ENCODE measurements around the gene PLEKHA7. TPM values are rescaled to one million over a fixed set of nuclear protein-coding genes. Genes with fewer than 3 reads are reported as not detected.

The PLEKHA7 gene
- total RNA-seq, 1 experiment from 2014 or later = 57.6 TPM

- H3K4me3 Mint-ChIP-seq (ENCODE audit: unreplicated experiment) = no peak overlapping the region
- TF ChIP-seq CTCF (IDR thresholded peaks at IDR 0.05; ENCODE audit: insufficient read depth in 1 of 2, low read depth in 1 of 2, low read length in 1 of 2, severe bottlenecking in 1 of 2, unreplicated experiment in 1 of 2) = no peak
- ChIA-PET CTCF (no interaction called here), POLR2A (no interaction called here)
- no TSS peak for BruUV-seq (replicated peaks)
- no peaks in the 10 kb centered on the region for H3K9me3 ChIP-seq
- no peaks in the 10 kb centered on the region for H3K4me1 Mint-ChIP-seq (ENCODE audit: low read depth, unreplicated experiment)
- no peaks in the 10 kb centered on the region for H3K9me3 Mint-ChIP-seq (ENCODE audit: unreplicated experiment)
- no peaks in the 10 kb centered on the region for H3K27me3 Mint-ChIP-seq (ENCODE audit: insufficient read depth, unreplicated experiment)
- peaks cover 6% of the 10 kb centered on the region for H3K36me3 ChIP-seq (ENCODE audit: control insufficient read depth, insufficient read depth, low read length)
- no peak for DNase-seq
- H3K27ac Mint-ChIP-seq (ENCODE audit: unreplicated experiment) = no peak overlapping the region
- H3K27me3 ChIP-seq (replicated peaks; ENCODE audit: control insufficient read depth, insufficient read depth, low read length) = no peaks in the 10 kb centered on the region
- H3K4me1 ChIP-seq = peaks cover 5% of the 10 kb centered on the region; the same call in 1 of the 2 replicates
- intact Hi-C loops (cut with micrococcal nuclease; ENCODE audit: unreplicated experiment) = no loop called here
- no peak overlapping the region for H3K4me3 ChIP-seq (ENCODE audit: low read depth, low read length)
- peaks cover 28% of the 10 kb centered on the region for H3K36me3 Mint-ChIP-seq (ENCODE audit: insufficient read depth, unreplicated experiment)
These were observed 201.9 kb downstream of the PLEKHA7 start for GRCh38 chr11:16812274-16812673.

- H3K27me3 Mint-ChIP-seq (ENCODE audit: insufficient read depth, unreplicated experiment) = no peaks in the 10 kb centered on the region
- DNase-seq = no peak
- Histone ChIP-seq H3K9me3 (no peaks in the 10 kb centered on the region), H3K4me1 (peaks cover 5% of the 10 kb centered on the region; the same call in 1 of the 2 replicates), H3K27me3 (replicated peaks; ENCODE audit: control insufficient read depth, insufficient read depth, low read length) (no peaks in the 10 kb centered on the region), H3K36me3 (ENCODE audit: control insufficient read depth, insufficient read depth, low read length) (peaks cover 6% of the 10 kb centered on the region), H3K4me3 (ENCODE audit: low read depth, low read length) (no peak overlapping the region)
- CTCF ChIA-PET = interaction anchor here (0.7 kb wide), 1 partner anchor 26 kb away, joined by 3 read pairs; no protein-coding TSS in a partner anchor
- BruUV-seq (replicated peaks) = no TSS peak
- no peak overlapping the region for H3K27ac Mint-ChIP-seq (ENCODE audit: unreplicated experiment)
- POLR2A ChIA-PET = no interaction called here
- intact Hi-C loops (cut with micrococcal nuclease; ENCODE audit: unreplicated experiment) = no loop called here
- H3K9me3 Mint-ChIP-seq (ENCODE audit: unreplicated experiment) = no peaks in the 10 kb centered on the region
- peaks cover 21% of the 10 kb centered on the region for H3K36me3 Mint-ChIP-seq (ENCODE audit: insufficient read depth, unreplicated experiment)
- TF ChIP-seq CTCF (IDR thresholded peaks at IDR 0.05; ENCODE audit: insufficient read depth in 1 of 2, low read depth in 1 of 2, low read length in 1 of 2, severe bottlenecking in 1 of 2, unreplicated experiment in 1 of 2) = no peak
- H3K4me3 Mint-ChIP-seq (ENCODE audit: unreplicated experiment) = no peak overlapping the region
- no peaks in the 10 kb centered on the region for H3K4me1 Mint-ChIP-seq (ENCODE audit: low read depth, unreplicated experiment)
These were observed 202.8 kb downstream of the PLEKHA7 start for GRCh38 chr11:16811136-16812020.

- Histone ChIP-seq H3K36me3 (ENCODE audit: control insufficient read depth, insufficient read depth, low read length) (peaks cover 6% of the 10 kb centered on the region), H3K4me3 (ENCODE audit: low read depth, low read length) (no peak overlapping the region), H3K9me3 (no peaks in the 10 kb centered on the region), H3K4me1 (peaks cover 5% of the 10 kb centered on the region; the same call in 1 of the 2 replicates), H3K27me3 (replicated peaks; ENCODE audit: control insufficient read depth, insufficient read depth, low read length) (no peaks in the 10 kb centered on the region)
- Mint-ChIP-seq H3K27ac (ENCODE audit: unreplicated experiment) (no peak overlapping the region), H3K9me3 (ENCODE audit: unreplicated experiment) (no peaks in the 10 kb centered on the region), H3K4me1 (ENCODE audit: low read depth, unreplicated experiment) (no peaks in the 10 kb centered on the region), H3K4me3 (ENCODE audit: unreplicated experiment) (no peak overlapping the region), H3K27me3 (ENCODE audit: insufficient read depth, unreplicated experiment) (no peaks in the 10 kb centered on the region), H3K36me3 (ENCODE audit: insufficient read depth, unreplicated experiment) (peaks cover 18% of the 10 kb centered on the region)
- no TSS peak for BruUV-seq (replicated peaks)
- ChIA-PET POLR2A (no interaction called here), CTCF (interaction anchor here (0.7 kb wide), 1 partner anchor 25 kb away, joined by 3 read pairs; no protein-coding TSS in a partner anchor)
- no peak for TF ChIP-seq CTCF (IDR thresholded peaks at IDR 0.05; ENCODE audit: insufficient read depth in 1 of 2, low read depth in 1 of 2, low read length in 1 of 2, severe bottlenecking in 1 of 2, unreplicated experiment in 1 of 2)
- no peak for DNase-seq
- intact Hi-C loops (cut with micrococcal nuclease; ENCODE audit: unreplicated experiment) = no loop called here
These were observed 204.1 kb downstream of the PLEKHA7 start for GRCh38 chr11:16809886-16810668.

Data from Caco-2 (cell line).